OCI-LY1 (cell line): ENCODE results near the gene PRKAG3.

Experiments used
- H2AFZ ChIP-seq: fragments of 200-600 bp; sonication (generic), shearing (Covaris generic); 2 replicates; pipeline ENCODE4 v1.6.0; 2014; ENCODE audit warnings: antibody characterized with exemption, mild to moderate bottlenecking, low read length
- H3F3A ChIP-seq: fragments of 200-600 bp; sonication (generic), shearing (Covaris generic); 2 replicates; pipeline ENCODE4 v1.6.0; 2014; ENCODE audit warnings: mild to moderate bottlenecking, antibody characterized with exemption, low read length, moderate library complexity; ENCODE audit not compliant: insufficient read depth
- H3K27ac ChIP-seq: fragments of 200-600 bp; sonication (generic); 2 replicates; pipeline ENCODE4 v1.5.1; 2014; ENCODE audit warnings: low read length, mixed run types, mild to moderate bottlenecking, low read depth; ENCODE audit not compliant: poor library complexity, severe bottlenecking
- H3K27me3 ChIP-seq: fragments of 200-600 bp; sonication (generic); 2 replicates; pipeline ENCODE4 v1.6.0; 2014; ENCODE audit warnings: antibody characterized with exemption, mild to moderate bottlenecking, low read length, moderate library complexity; ENCODE audit not compliant: insufficient read depth
- H3K36me3 ChIP-seq: fragments of 200-600 bp; sonication (generic); 2 replicates; pipeline ENCODE4 v1.6.1; 2014; ENCODE audit warnings: mild to moderate bottlenecking, antibody characterized with exemption, low read length, moderate library complexity, mixed read lengths; ENCODE audit not compliant: insufficient read depth
- H3K4me1 ChIP-seq: fragments of 200-600 bp; sonication (generic); 2 replicates; pipeline ENCODE4 v1.5.1; 2014; ENCODE audit warnings: mild to moderate bottlenecking, low read length, moderate library complexity; ENCODE audit not compliant: insufficient read depth, severe bottlenecking
- H3K4me2 ChIP-seq: fragments of 200-600 bp; sonication (generic), shearing (Covaris generic); 2 replicates; pipeline ENCODE4 v1.6.1; 2014; ENCODE audit warnings: low read length
- H3K4me3 ChIP-seq: fragments of 200-600 bp; sonication (generic); 2 replicates; pipeline ENCODE4 v1.5.1; 2014; ENCODE audit warnings: low read length, low read depth, mild to moderate bottlenecking, mixed read lengths; ENCODE audit not compliant: poor library complexity, severe bottlenecking
- H3K79me2 ChIP-seq: fragments of 200-600 bp; shearing (Covaris generic); 2 replicates; pipeline ENCODE4 v1.6.1; 2016; ENCODE audit warnings: mixed run types, low read length, mixed read lengths; ENCODE audit not compliant: insufficient read depth
- H3K9ac ChIP-seq: fragments of 200-600 bp; sonication (generic), shearing (Covaris generic); 2 replicates; pipeline ENCODE4 v1.6.1; 2014; ENCODE audit warnings: mild to moderate bottlenecking, low read length, mixed read lengths
- H3K9me2 ChIP-seq: fragments of 200-600 bp; sonication (generic), shearing (Covaris generic); 2 replicates; pipeline ENCODE4 v1.6.1; 2014; ENCODE audit warnings: low read depth, mild to moderate bottlenecking, low read length, mixed read lengths
- H3K9me3 ChIP-seq: fragments of 200-600 bp; shearing (Covaris generic); 2 replicates; pipeline ENCODE4 v1.6.1; 2014; ENCODE audit warnings: low read length, mixed read lengths
- H4K20me1 ChIP-seq: fragments of 200-600 bp; sonication (generic), shearing (Covaris generic); 2 replicates; pipeline ENCODE4 v1.6.0; 2016; ENCODE audit warnings: mild to moderate bottlenecking, low read length; ENCODE audit not compliant: insufficient read depth
- CTCF ChIP-seq: fragments of 200-600 bp; sonication (generic), shearing (Covaris generic); IDR thresholded peaks from 2 replicates; pipeline ENCODE4 v1.5.1; 2017; ENCODE audit warnings: mild to moderate bottlenecking, antibody characterized with exemption, low read length, moderate library complexity, mixed read lengths
- EZH2 ChIP-seq: fragments of 200-600 bp; sonication (generic), shearing (Covaris generic); IDR thresholded peaks from 2 replicates; pipeline ENCODE4 v1.8.0; 2017; ENCODE audit warnings: borderline replicate concordance, mixed run types, mild to moderate bottlenecking, antibody characterized with exemption, low read length, moderate library complexity, mixed read lengths

PRKAG3 gene

DNA sequence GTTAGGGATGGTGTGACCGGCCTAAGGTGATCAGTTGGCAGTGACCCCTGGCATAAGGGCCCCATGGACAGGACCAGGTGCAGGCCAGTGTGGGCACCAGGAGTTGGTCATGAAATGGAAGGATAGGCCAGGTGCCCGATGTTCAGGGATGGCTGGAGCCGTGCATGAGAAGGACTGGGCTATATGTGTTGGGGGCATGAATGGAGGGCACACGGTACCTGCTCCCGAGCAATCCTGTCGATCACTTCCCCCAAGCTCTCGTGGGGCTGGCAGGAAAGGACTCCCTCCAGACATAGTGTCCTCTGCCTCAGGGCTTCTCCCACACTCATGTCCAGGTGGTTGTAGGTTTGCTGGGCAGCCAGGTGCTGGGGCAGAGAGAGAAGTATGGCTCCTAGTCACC is 7.6 kb downstream of the PRKAG3 start:
- Histone ChIP-seq H3K27me3 (no peaks in the 10 kb centered on the region; the same call in 1 of the 2 replicates), H3K9me3 (no peaks in the 10 kb centered on the region), H3K4me1 (no peaks in the 10 kb centered on the region), H3K36me3 (no peaks in the 10 kb centered on the region), H3K4me3 (no peak overlapping the region), H3K79me2 (no peaks in the 10 kb centered on the region), H3K27ac (no peak overlapping the region), H3F3A (no peaks in the 10 kb centered on the region), H4K20me1 (no peaks in the 10 kb centered on the region), H2AFZ (no peak overlapping the region), H3K9me2 (no peaks in the 10 kb centered on the region), H3K9ac (no peak overlapping the region), H3K4me2 (no peak overlapping the region)
- TF ChIP-seq EZH2 (no peak), CTCF (no peak)

GRCh38 chr2:218823196-218823855 is 8.3 kb downstream of the PRKAG3 start:
- no peaks in the 10 kb centered on the region for H3K79me2 ChIP-seq
- no peak for TF ChIP-seq EZH2
- no peak for TF ChIP-seq CTCF
- no peak overlapping the region for H2AFZ ChIP-seq
- no peak overlapping the region for H3K27ac ChIP-seq
- H3K36me3 ChIP-seq = no peaks in the 10 kb centered on the region
- no peaks in the 10 kb centered on the region for H3F3A ChIP-seq
- no peak overlapping the region for H3K4me3 ChIP-seq
- H3K27me3 ChIP-seq = no peaks in the 10 kb centered on the region; the same call in 1 of the 2 replicates
- H3K4me2 ChIP-seq = no peak overlapping the region
- no peaks in the 10 kb centered on the region for H3K9me3 ChIP-seq
- H3K9ac ChIP-seq = no peak overlapping the region
- no peaks in the 10 kb centered on the region for H3K9me2 ChIP-seq
- H3K4me1 ChIP-seq = no peaks in the 10 kb centered on the region
- no peaks in the 10 kb centered on the region for H4K20me1 ChIP-seq

GRCh38 chr2:218822622-218823021 is 9.0 kb downstream of the PRKAG3 start:
- no peaks in the 10 kb centered on the region; the same call in 1 of the 2 replicates for H3K27me3 ChIP-seq
- H3K9me3 ChIP-seq = no peaks in the 10 kb centered on the region
- H3K4me1 ChIP-seq = no peaks in the 10 kb centered on the region
- H3K9me2 ChIP-seq = no peaks in the 10 kb centered on the region
- H3K27ac ChIP-seq = no peak overlapping the region
- H3K4me3 ChIP-seq = no peak overlapping the region
- no peaks in the 10 kb centered on the region for H3K79me2 ChIP-seq
- H3K36me3 ChIP-seq = no peaks in the 10 kb centered on the region
- no peaks in the 10 kb centered on the region for H3F3A ChIP-seq
- TF ChIP-seq EZH2 (no peak), CTCF (no peak)
- H2AFZ ChIP-seq = no peak overlapping the region
- H3K4me2 ChIP-seq = no peak overlapping the region
- H3K9ac ChIP-seq = no peak overlapping the region
- H4K20me1 ChIP-seq = no peaks in the 10 kb centered on the region
